ENCODE data around the gene CARD10.
A peak's percentile ranks its signal among the peaks of the same experiment; 100 is the strongest.
"Not testable (repeated sequence)": the region's sequence is repeated elsewhere in the genome, so short reads cannot be mapped to it uniquely, and the experiment has no call there.

CARD10 gene

DNA sequence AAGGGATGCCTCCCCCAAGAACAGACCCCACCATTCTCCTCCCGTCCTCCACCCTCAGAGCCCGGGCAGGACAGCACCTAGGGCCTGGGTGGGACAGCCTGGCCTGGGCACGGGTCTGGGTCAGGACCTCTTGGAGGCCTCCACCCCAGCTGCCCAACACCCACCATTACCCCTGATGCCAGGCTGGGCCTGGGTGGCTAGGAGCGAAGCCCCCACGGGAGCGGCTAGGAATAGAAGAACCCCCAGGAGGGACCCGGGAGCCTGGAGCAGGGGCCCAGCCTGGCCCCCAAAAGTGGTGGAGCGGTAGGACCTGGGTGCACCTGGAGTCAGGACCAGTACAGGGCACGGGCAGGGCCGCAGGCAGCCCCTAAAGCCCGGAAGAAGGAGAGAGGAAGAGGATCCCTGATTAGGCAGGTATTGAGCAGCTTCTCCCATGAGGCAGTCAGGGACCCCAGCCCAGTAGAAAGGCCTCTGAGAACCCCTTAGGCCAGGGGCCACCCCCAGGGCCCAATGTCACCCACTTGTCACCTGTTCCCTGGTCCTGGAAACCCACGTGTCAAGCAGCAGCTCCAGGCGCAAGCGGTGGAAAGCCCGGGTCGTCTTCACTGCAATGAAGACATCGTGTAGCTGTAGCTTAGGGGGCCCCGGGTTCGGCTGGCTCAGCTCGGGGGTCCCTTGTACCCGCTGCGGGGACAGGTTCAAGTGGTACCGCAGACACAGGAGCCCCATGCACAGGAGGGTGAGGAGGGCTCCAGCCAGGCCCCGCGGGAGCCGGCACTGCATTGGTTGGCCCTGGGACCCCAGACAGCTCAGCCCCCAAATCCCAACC, 33.6 kb downstream of the CARD10 start:
- peak; percentile 39 to 41 for DNase-seq

DNA sequence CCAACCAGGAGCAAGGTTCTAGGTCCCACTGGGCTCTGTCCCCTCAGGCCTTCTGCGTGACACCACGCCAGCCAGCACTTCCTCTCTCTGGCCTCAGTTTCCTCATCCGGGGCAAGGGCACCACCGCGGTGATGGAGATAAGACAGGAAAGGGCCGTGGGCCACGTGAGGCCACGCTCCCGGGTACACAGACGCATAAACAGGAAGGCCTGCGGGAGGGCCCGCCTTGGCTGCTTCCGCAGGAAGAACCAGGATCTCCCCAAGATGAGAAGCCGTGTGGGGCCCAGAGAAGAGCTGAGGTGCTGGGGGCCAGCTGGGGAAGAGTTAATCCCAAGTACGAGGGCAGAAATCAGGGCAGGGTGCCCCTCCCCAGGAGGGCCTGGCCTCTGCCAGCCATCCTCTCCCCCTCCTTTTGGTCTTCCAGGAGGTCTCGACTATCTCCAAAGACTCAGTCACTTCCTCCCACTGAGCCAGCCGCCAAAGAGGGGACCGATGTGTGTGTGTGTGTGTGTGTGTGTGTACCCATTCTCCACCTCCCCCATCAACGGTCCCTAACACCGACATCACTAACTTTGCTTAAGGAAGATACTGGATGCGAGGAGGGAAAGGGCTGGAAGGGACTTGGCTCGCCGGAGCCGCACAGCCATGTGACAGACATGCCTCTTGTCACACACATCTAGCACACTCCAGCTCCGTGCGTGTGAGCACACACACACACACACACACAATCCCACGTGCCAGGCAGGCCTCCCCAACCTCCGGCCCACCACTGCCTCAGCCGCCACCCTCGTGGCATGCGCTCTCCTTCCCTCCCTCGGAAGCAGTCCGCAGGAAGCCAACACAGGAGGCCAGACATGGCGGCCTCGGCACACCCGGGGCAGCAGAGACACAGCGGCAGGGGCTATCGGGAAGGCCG, 34.5 kb downstream of the CARD10 start:
- DNase-seq, result peak; percentile 81 to 87

- DNase-seq, result no peak
These were observed 36.2 kb downstream of the CARD10 start for GRCh38 chr22:37483050-37483449.

DNA sequence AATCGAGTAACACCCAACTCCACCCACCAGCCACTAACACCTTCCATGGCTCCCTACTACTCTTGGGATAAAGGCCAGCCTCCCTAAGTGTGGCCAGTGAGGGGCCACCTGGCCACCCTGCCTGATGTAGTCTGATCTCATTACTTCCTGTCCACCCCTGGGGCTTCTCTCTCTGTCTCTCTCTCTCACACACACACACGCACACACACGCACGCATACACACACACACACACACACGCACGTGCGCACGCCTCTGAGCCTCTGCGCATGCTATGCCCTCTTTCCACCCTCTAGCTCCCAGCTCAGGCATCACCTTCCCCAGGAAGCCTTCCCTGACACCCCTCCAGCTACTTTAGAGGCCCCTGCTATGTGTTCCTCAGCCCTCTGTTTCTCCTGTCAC, 37.0 kb downstream of the CARD10 start:
- no peak for DNase-seq

DNA sequence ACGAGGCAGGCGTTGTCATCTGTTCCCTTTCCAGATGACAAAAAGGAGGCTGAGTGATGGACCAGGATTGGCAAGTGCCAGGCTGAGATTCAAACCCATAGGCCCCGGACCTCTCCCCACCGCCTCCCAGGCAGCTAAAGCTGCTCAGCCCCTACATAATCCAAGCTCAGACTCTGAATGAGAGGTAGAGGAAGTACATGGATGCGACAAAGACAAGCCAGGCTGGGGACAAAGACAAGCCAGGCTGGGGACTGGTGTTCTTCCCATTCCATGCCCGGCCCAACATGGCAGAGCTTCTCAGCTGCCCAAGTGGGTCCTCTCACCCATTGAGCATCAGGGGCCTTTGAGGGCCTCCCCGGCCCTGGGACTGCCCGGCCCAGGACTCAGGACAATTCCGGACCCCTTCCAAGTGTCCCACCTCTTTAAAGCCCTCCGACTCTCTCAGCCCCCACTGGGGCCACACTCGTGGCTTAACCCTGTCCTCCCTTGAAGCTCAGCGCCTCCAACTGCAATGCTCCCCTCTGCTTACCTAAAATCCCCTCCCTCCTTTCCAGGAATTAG, 37.8 kb downstream of the CARD10 start:
- DNase-seq, result no peak

- no peak for DNase-seq
These were observed 38.5 kb downstream of the CARD10 start for GRCh38 chr22:37480387-37481346.

- DNase-seq, result no peak
These were observed 40.0 kb downstream of the CARD10 start for GRCh38 chr22:37479196-37479595.

DNA sequence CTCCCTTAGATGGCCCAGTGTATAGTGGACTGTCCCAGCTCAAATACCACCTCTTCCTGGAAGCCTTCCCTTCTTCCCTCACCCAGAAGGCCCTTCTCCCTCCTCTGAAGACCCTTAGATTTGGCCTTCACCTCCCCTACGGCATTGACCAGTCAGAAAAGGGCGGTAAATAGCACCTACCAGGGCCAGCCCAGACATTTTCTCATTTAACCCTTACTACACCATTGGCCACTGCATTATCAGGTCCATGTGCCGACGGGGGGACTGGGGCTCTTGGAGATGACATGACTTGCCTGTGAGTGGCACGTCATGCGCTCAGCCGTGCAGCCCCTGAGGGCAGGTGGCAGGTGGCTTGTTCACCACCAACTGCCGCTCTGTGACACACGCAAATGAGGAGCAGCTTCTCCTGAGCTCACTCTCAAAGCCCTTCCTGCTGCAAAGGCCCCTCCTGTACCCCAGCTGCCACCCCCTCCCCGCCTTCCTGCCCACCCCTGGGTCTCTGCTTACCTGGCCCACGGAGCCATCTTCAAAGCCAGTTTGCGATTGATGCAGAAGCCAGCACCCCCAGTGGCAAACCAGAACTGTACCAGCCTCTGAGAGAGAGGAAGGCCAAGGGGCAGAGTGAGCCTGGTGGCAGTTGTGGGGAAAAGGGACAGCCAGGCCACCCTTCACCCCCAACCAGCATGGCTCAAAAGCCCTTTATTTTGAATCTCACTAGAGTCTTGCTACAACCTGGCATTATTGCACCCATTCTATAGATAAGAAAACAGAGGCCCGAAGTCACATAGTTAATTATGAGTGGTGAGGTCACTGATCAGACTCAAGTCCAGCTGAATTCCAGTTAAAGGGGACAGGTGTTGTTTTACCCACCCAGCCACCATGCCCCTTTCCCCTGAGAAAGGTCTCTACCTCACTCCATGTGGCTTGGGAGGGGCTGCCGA, 42.6 kb downstream of the CARD10 start:
- DNase-seq, result no peak

GRCh38 chr22:37474447-37475090, 44.6 kb downstream of the CARD10 start:
- no peak for DNase-seq

DNA sequence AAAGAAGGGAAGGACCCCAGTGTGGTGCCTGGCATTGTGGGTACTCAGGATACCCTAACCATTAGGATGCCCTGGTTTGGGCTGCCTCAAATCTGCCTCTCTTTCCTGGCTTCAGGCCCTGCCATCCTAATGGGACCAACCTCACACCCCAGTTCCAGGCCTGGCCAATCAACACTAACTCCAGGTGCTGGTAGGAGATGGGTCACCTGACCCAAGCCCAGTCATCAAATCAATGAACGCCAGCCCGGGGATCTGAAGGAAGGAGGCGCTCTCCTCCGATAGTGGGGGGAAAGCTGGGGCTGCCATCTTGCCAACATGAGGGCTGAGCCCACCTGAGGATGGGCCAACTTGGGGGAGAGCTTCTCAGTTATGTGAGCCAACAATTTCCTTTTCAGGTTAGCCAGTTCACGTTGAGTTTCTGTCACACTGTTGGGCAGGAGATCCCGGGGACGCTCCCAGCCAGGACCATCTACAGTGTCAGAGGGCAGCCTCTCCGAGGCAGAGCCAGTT, 45.7 kb downstream of the CARD10 start:
- DNase-seq, result no peak

DNA sequence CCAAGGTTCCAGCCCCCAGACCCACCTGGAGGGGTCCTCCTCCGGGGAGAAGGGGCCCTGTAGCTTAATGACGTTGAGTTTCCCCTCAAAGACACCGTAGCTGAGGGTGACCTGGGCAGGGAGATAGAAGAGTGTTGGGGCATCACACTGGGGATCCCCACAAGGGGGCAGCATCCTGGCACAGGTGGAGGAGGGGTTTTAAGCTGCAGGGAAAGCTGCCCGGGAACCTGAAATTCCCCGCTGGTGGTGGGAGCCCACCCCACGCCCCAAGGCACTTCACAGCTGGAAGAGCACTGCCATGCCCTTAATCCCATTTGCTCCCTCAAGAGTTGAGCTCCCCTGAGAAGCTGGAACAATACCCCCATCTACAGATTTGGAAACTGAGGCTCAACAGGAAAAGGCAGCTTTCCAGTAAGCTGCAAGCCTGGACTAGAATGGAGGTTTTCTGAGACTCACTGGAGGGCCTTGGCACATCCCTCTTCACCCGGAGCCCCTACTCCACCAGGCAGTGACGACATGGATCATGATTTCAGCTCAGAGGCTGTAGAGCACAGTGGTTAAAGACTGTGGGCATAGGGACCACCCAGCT, 46.7 kb downstream of the CARD10 start:
- DNase-seq, result peak; percentile 43 to 49

GRCh38 chr22:37471727-37472417, 47.3 kb downstream of the CARD10 start:
- DNase-seq, result no peak

DNA sequence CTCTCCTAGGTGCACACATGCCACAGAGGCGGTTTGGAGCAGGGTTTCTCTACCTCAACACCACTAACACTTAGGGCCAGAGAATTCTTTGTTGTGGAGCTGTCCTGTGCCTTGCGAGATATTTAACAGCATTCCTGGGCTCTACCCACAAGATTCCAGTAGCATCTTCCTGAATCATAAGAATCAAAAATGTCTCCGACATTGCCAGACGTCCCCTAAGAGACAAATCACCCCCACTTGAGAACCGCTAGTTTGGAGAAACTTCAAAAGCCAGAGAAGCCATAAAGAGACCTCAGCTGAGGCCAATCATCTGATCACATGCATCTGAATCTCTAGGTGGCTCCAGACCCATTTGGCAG, 49.1 kb downstream of the CARD10 start:
- DNase-seq, result no peak

DNA sequence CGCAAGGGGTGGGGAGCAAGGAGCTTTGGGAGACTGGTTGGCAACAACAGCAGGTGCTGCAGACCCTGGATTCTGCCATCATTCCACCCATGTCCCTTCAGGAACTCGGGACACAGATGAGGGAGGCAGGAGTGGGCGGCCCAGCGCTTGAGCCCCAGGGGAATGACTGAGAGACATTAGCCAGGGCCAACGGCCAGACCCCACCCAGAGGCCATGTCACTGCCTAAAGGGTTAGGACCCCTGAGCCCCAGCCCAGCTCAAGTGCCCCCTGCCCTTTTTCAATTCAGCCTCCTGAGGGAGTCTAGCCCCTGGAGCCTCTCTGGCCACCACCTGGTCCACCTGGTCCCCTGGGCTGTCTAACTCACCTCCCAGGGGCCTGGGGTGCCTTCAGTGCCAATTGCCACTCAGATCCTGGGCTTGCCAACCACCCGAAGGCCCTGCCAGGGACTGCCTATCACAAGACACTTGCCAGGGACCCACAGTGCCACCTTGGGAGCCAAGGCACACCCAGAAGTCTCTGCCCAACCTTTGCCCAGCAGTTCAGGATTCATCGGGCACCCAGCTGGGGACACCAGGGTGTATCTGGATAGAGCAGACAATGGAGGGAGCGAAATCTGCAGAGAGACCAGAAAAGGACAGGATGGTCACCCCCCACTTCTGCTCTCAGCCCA, 49.7 kb downstream of the CARD10 start:
- no peak for DNase-seq

DNA sequence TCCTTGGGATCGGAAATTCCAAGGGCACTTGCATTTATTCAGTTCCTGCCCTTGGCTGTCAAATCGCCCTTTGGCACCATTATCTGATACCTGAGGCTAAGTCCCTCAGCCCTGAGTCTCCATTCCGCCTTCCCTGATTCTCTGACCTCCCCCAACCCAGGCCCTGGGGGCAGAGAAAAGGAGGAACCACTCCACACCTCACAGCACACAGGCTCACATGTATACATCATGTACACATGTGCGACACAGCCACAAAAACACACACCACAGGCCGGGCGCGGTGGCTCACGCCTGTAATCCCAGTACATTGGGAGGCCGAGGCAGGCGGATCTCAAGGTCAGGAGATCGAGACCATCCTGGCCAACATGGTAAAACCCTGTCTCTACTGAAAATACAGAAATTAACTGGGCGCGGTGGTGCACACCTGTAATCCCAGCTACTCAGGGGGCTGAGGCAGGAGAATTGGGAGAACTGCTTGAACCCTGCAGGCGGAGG, 51.0 kb downstream of the CARD10 start:
- not testable (repeated sequence) for DNase-seq

DNA sequence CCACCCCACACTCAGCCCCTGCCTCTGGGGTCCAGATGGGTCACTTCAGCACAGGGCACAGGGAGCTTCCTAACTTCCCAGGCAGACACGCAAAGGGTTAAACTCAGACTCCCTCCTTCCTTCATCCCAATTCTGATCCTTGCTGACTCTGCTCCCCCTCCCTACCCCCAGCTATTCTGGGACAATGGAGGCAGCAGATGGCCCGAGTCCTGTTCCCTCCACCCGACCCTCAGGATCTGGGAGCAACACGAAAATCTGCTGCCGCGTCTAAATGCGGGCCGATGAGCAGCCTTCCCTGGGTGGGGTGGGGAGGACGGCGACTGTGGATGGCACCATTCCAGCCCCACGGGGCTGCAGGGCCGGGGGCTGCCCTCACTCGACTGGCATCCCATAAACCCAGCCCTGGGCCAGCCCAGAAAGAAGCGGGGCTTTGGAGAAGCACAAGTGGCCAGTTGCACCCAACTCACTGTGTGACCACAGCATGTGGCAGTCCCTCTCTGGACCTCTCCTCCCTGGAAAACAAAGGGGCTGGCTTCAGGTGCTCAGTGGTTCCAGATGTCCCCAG, 51.7 kb downstream of the CARD10 start:
- no peak for DNase-seq

- DNase-seq, result no peak
These were observed 55.0 kb downstream of the CARD10 start for GRCh38 chr22:37464181-37464580.

- DNase-seq, result no peak
These were observed 56.2 kb downstream of the CARD10 start for GRCh38 chr22:37462983-37463382.
